Measurements from ENCODE around the gene TBC1D5. TPM values are rescaled to one million over a fixed set of nuclear protein-coding genes. Genes with fewer than 3 reads are reported as not detected.

TBC1D5 gene
- total RNA-seq, 1 experiment from 2014 or later = 33.9 TPM

DNA sequence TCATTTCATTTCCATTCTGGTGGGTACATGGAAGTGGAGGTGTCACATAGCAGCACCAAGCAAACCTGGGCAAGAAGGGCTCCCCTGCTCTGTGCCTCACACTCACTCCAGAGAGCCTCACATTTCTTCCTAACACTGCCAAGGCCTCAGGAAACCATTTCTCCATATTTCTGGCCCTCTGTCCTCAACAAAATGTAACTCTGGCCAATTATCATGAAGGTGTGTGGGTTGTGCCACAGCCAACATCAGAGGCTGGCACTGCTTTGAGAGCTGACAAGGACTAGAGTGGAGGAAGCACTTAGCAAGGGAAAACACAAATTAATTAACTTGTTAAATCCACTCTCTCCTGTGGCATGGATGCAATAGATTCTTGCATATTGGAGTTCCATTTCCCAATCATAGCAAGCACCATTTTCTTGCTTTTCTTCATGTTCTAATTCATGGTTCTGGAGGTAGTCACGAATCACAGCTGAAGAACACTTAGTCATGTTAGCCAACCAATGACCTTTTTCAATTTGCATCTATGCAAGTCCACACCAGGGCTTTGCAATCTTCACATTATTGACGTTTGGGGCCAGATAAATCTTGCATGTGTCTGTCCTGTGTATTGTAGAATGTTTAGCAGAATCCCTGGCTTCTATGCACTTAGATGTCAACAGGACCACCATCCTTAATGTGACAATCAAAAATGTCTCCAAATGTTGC lies 616.5 kb downstream of the TBC1D5 start:
- H3K9me3 ChIP-seq (ENCODE audit: control insufficient read depth in 1 of 2, insufficient read depth in 1 of 2, low read depth in 1 of 2, low read length in 2 of 2) = no peaks in the 10 kb centered on the region
- no peaks in the 10 kb centered on the region for H3K4me1 ChIP-seq (ENCODE audit: control insufficient read depth in 1 of 2, insufficient read depth in 2 of 2, low read length in 2 of 2)
- no peak for TF ChIP-seq CBX3 (IDR thresholded peaks at IDR 0.05; ENCODE audit: low read depth)
- no peak for TF ChIP-seq ZNF274 (IDR thresholded peaks at IDR 0.05; ENCODE audit: low read depth, low read length)
- TF ChIP-seq RAD21 (IDR thresholded peaks at IDR 0.05; ENCODE audit: low read depth) = no peak
- TF ChIP-seq, protein P1, sequence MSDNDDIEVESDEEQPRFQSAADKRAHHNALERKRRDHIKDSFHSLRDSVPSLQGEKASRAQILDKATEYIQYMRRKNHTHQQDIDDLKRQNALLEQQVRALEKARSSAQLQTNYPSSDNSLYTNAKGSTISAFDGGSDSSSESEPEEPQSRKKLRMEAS (IDR thresholded peaks at IDR 0.05) = no peak
- no peak for TF ChIP-seq FOSL1 (IDR thresholded peaks at IDR 0.05; ENCODE audit: low read depth)
- no peak for TF ChIP-seq SIN3A (IDR thresholded peaks at IDR 0.05; ENCODE audit: low read depth)
- no peak for TF ChIP-seq ZFX (IDR thresholded peaks at IDR 0.05)
- H3K27me3 ChIP-seq (ENCODE audit: insufficient read depth, low read length) = no peaks in the 10 kb centered on the region
- H3K27ac ChIP-seq (ENCODE audit: low read depth, low read length) = no peak overlapping the region
- no peaks in the 10 kb centered on the region for H3K9me2 ChIP-seq (ENCODE audit: insufficient read depth)
- H3K4me2 ChIP-seq (ENCODE audit: low read length) = no peak overlapping the region
- no peaks in the 10 kb centered on the region for H4K20me1 ChIP-seq (ENCODE audit: insufficient read depth)
- no peak for ATAC-seq
- no peak overlapping the region for H3K4me3 ChIP-seq (replicated peaks in 1 of 2; ENCODE audit: low read depth in 1 of 2, low read length in 2 of 2)
- H3K36me3 ChIP-seq (ENCODE audit: control insufficient read depth in 1 of 2, insufficient read depth in 2 of 2, low read length in 2 of 2) = no peaks in the 10 kb centered on the region
- no TSS peak for BruUV-seq (replicated peaks)
- POLR2A ChIA-PET = no interaction called here
- intact Hi-C loops (cut with micrococcal nuclease) = no loop called here
- H2AFZ ChIP-seq (ENCODE audit: low read depth, low read length, poor library complexity, severe bottlenecking) = no peak overlapping the region
- no peaks in the 10 kb centered on the region for H3K79me2 ChIP-seq (ENCODE audit: insufficient read depth, low read length)
- no peak for DNase-seq (ENCODE audit: low read depth, low spot score)
- CTCF ChIA-PET = no interaction called here
- RAD21 ChIA-PET (ENCODE audit: low non-redundant PET in 1 of 2, low total read pairs in 2 of 2, uncharacterized antibody in 2 of 2, unreplicated experiment in 2 of 2) = no interaction called here
- H3K9ac ChIP-seq (ENCODE audit: low read length) = no peak overlapping the region

DNA sequence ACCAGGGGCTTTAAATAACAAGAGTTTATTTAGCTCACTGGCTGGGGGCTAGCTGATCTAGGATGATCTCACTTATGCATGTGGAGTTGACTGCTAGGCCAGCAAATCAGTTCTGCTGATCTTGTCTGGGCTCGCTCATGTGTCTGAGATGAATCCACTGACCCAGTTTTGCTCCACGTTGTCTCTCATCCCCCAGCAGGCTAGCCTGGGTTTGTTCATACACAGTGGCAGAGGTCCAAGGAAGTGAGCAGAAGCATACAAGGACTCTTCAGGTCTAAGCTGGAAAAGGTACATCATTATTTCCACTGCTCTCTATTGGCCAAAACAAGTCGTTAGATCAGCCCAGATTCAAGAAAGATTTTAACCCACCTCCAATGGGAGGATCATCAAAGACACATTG lies 619.7 kb downstream of the TBC1D5 start:
- no peaks in the 10 kb centered on the region for H3K79me2 ChIP-seq (ENCODE audit: insufficient read depth, low read length)
- no peak overlapping the region for H3K27ac ChIP-seq (ENCODE audit: low read depth, low read length)
- DNase-seq (ENCODE audit: low read depth, low spot score) (no peak), ATAC-seq (no peak)
- no peaks in the 10 kb centered on the region for H3K9me2 ChIP-seq (ENCODE audit: insufficient read depth)
- POLR2A ChIA-PET = no interaction called here
- no peak overlapping the region for H3K4me3 ChIP-seq (replicated peaks in 1 of 2; ENCODE audit: low read depth in 1 of 2, low read length in 2 of 2)
- H3K9ac ChIP-seq (ENCODE audit: low read length) = no peak overlapping the region
- no peaks in the 10 kb centered on the region for H3K27me3 ChIP-seq (ENCODE audit: insufficient read depth, low read length)
- no peak overlapping the region for H2AFZ ChIP-seq (ENCODE audit: low read depth, low read length, poor library complexity, severe bottlenecking)
- CTCF ChIA-PET = no interaction called here
- H3K4me1 ChIP-seq (ENCODE audit: control insufficient read depth in 1 of 2, insufficient read depth in 2 of 2, low read length in 2 of 2) = no peaks in the 10 kb centered on the region
- no peaks in the 10 kb centered on the region for H3K36me3 ChIP-seq (ENCODE audit: control insufficient read depth in 1 of 2, insufficient read depth in 2 of 2, low read length in 2 of 2)
- no peak overlapping the region for H3K4me2 ChIP-seq (ENCODE audit: low read length)
- BruUV-seq (replicated peaks) = no TSS peak
- RAD21 ChIA-PET (ENCODE audit: low non-redundant PET in 1 of 2, low total read pairs in 2 of 2, uncharacterized antibody in 2 of 2, unreplicated experiment in 2 of 2) = no interaction called here
- intact Hi-C loops (cut with micrococcal nuclease) = no loop called here
- H3K9me3 ChIP-seq (ENCODE audit: control insufficient read depth in 1 of 2, insufficient read depth in 1 of 2, low read depth in 1 of 2, low read length in 2 of 2) = no peaks in the 10 kb centered on the region
- H4K20me1 ChIP-seq (ENCODE audit: insufficient read depth) = no peaks in the 10 kb centered on the region
- no peak for TF ChIP-seq ZNF274 (IDR thresholded peaks at IDR 0.05; ENCODE audit: low read depth, low read length)
- no peak for TF ChIP-seq RAD21 (IDR thresholded peaks at IDR 0.05; ENCODE audit: low read depth)
- no peak for TF ChIP-seq EZH2 (IDR thresholded peaks at IDR 0.05)
- TF ChIP-seq ELF1 (IDR thresholded peaks at IDR 0.05; ENCODE audit: borderline replicate concordance, low read depth) = no peak
- no peak for TF ChIP-seq CBX3 (IDR thresholded peaks at IDR 0.05; ENCODE audit: low read depth)
- TF ChIP-seq POLR2A (IDR thresholded peaks at IDR 0.05; ENCODE audit: borderline replicate concordance, extremely low read depth, insufficient read depth, insufficient read length) = no peak
- TF ChIP-seq, protein P2, sequence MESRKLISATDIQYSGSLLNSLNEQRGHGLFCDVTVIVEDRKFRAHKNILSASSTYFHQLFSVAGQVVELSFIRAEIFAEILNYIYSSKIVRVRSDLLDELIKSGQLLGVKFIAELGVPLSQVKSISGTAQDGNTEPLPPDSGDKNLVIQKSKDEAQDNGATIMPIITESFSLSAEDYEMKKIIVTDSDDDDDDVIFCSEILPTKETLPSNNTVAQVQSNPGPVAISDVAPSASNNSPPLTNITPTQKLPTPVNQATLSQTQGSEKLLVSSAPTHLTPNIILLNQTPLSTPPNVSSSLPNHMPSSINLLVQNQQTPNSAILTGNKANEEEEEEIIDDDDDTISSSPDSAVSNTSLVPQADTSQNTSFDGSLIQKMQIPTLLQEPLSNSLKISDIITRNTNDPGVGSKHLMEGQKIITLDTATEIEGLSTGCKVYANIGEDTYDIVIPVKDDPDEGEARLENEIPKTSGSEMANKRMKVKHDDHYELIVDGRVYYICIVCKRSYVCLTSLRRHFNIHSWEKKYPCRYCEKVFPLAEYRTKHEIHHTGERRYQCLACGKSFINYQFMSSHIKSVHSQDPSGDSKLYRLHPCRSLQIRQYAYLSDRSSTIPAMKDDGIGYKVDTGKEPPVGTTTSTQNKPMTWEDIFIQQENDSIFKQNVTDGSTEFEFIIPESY (IDR thresholded peaks at IDR 0.05; ENCODE audit: extremely low read depth, insufficient replicate concordance, low read length) = no peak
- TF ChIP-seq CEBPB (IDR thresholded peaks at IDR 0.05; ENCODE audit: low read depth) = no peak
- no peak for TF ChIP-seq EZH2phosphoT487 (IDR thresholded peaks at IDR 0.05; ENCODE audit: borderline replicate concordance)
- no peak for TF ChIP-seq FOSL1 (IDR thresholded peaks at IDR 0.05; ENCODE audit: low read depth)
- TF ChIP-seq, protein P3, sequence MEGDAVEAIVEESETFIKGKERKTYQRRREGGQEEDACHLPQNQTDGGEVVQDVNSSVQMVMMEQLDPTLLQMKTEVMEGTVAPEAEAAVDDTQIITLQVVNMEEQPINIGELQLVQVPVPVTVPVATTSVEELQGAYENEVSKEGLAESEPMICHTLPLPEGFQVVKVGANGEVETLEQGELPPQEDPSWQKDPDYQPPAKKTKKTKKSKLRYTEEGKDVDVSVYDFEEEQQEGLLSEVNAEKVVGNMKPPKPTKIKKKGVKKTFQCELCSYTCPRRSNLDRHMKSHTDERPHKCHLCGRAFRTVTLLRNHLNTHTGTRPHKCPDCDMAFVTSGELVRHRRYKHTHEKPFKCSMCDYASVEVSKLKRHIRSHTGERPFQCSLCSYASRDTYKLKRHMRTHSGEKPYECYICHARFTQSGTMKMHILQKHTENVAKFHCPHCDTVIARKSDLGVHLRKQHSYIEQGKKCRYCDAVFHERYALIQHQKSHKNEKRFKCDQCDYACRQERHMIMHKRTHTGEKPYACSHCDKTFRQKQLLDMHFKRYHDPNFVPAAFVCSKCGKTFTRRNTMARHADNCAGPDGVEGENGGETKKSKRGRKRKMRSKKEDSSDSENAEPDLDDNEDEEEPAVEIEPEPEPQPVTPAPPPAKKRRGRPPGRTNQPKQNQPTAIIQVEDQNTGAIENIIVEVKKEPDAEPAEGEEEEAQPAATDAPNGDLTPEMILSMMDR (IDR thresholded peaks at IDR 0.05 in 2 of 3, conservative IDR thresholded peaks at IDR 0.05 in 1 of 3; ENCODE audit: borderline replicate concordance in 1 of 3, insufficient read depth in 1 of 3, low read depth in 2 of 3, low read length in 2 of 3) = no peak
- TF ChIP-seq, protein P4, sequence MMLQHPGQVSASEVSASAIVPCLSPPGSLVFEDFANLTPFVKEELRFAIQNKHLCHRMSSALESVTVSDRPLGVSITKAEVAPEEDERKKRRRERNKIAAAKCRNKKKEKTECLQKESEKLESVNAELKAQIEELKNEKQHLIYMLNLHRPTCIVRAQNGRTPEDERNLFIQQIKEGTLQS (IDR thresholded peaks at IDR 0.05) = no peak
- no peak for TF ChIP-seq SRF (IDR thresholded peaks at IDR 0.05; ENCODE audit: low read depth)
- TF ChIP-seq TCF7L2 (IDR thresholded peaks at IDR 0.05; ENCODE audit: borderline replicate concordance, extremely low read depth, insufficient read depth, insufficient read length) = no peak
- no peak for TF ChIP-seq EGR1 (IDR thresholded peaks at IDR 0.05; ENCODE audit: low read depth)

Data from HCT116 (cell line).